Globus pallidus (tissue), 1 donor: Measurements from ENCODE around the gene SLC26A8.
"Not testable (repeated sequence)": the region's sequence is repeated elsewhere in the genome, so short reads cannot be mapped to it uniquely, and the experiment has no call there.

Source experiments
- DNase-seq: peaks from one replicate; pipeline ENCODE4 v3.0.0-alpha.2; 2015; ENCODE audit warnings: low spot score

The SLC26A8 gene

GRCh38 chr6:35911871-35912653, 112.4 kb downstream of the SLC26A8 start:
- no peak for DNase-seq

GRCh38 chr6:35909571-35909970, 114.9 kb downstream of the SLC26A8 start:
- not testable (repeated sequence) for DNase-seq

- not testable (repeated sequence) for DNase-seq
These were observed 115.6 kb downstream of the SLC26A8 start for GRCh38 chr6:35908753-35909401.

- no peak for DNase-seq
These were observed 116.7 kb downstream of the SLC26A8 start for GRCh38 chr6:35907750-35908149.

GRCh38 chr6:35906499-35906846, 118.0 kb downstream of the SLC26A8 start:
- DNase-seq = no peak

- DNase-seq = no peak
These were observed 118.5 kb downstream of the SLC26A8 start for GRCh38 chr6:35905841-35906498.

- DNase-seq = no peak
These were observed 119.2 kb downstream of the SLC26A8 start for GRCh38 chr6:35905141-35905785.

- DNase-seq = no peak
These were observed 120.8 kb downstream of the SLC26A8 start for GRCh38 chr6:35903679-35904078.

GRCh38 chr6:35900448-35900847, 124.0 kb downstream of the SLC26A8 start:
- no peak for DNase-seq

GRCh38 chr6:35898003-35898402, 126.4 kb downstream of the SLC26A8 start:
- DNase-seq = no peak

GRCh38 chr6:35897486-35897885, 127.0 kb downstream of the SLC26A8 start:
- no peak for DNase-seq

- DNase-seq = no peak
These were observed 127.4 kb downstream of the SLC26A8 start for GRCh38 chr6:35897036-35897435.

GRCh38 chr6:35896228-35896627, 128.2 kb downstream of the SLC26A8 start:
- no peak for DNase-seq

- DNase-seq = no peak
These were observed 128.9 kb downstream of the SLC26A8 start for GRCh38 chr6:35895560-35895959.

- no peak for DNase-seq
These were observed 129.7 kb downstream of the SLC26A8 start for GRCh38 chr6:35894776-35895175.
